ENCODE results near the gene SYTL1. TPM values are rescaled to one million over a fixed set of nuclear protein-coding genes. Genes with fewer than 3 reads are reported as not detected.

Gene SYTL1
- total RNA-seq, 1 donor from 2014 or later, result 9.4 TPM

- Mint-ChIP-seq H3K4me1 (ENCODE audit: low read depth) (peaks cover 9% of the 10 kb centered on the region), H3K27me3 (peaks cover 8% of the 10 kb centered on the region), H3K36me3 (ENCODE audit: insufficient read depth) (no peaks in the 10 kb centered on the region), H3K9me3 (ENCODE audit: low read depth) (no peaks in the 10 kb centered on the region), H3K27ac (no peak overlapping the region), H3K4me3 (ENCODE audit: low read depth) (no peak overlapping the region)
- DNase-seq (ENCODE audit: low spot score, unreplicated experiment), result peak; percentile 73
- TF ChIP-seq CTCF (IDR thresholded peaks at IDR 0.05; ENCODE audit: unreplicated experiment), result peak; percentile 95
Observed at GRCh38 chr1:27395441-27396195, 53.8 kb downstream of the SYTL1 start.

DNA sequence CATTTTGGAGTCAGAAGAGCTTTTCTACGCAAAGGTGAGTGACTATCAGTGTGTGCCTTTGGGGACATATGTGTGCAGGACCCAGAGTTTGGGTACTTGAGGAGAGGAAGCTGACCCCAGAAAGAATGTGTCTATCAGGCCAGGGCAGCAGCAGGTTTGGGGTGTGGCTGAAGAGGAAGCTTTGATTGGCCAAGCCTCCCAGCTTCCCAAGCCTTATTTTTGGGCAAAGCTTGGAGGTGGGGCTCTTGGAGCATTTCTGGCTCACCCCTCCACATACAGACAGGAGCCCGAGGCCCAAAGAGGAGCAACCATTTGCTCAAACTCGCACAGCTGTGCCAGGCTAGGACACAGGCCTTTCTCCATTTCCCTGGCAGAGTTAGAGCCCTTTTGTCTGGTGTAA, 55.3 kb downstream of the SYTL1 start:
- Mint-ChIP-seq H3K4me1 (ENCODE audit: low read depth) (peaks cover 6% of the 10 kb centered on the region), H3K27ac (no peak overlapping the region), H3K4me3 (ENCODE audit: low read depth) (no peak overlapping the region), H3K36me3 (ENCODE audit: insufficient read depth) (no peaks in the 10 kb centered on the region), H3K27me3 (peaks cover 4% of the 10 kb centered on the region), H3K9me3 (ENCODE audit: low read depth) (no peaks in the 10 kb centered on the region)
- no peak for TF ChIP-seq CTCF (IDR thresholded peaks at IDR 0.05; ENCODE audit: unreplicated experiment)
- no peak for DNase-seq (ENCODE audit: low spot score, unreplicated experiment)

DNA sequence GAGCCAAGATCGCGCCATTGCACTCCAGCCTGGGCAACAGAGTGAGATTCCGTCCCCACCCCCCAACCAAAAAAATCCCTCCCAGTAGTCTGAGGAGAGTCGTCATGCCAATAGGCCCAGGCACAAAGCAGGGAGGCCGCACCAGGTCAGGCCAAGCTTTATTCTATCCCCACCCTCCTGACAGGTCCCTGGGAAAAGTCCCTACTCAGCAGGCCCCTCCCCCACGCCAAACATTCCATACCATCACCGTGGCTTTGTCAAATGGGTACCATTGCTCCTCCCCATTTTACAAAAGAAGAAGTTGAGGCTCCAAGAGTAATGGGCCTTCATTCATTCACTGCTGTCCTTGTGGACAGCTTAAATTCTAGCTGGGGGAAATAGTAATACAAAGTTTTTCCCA, 55.9 kb downstream of the SYTL1 start:
- H3K36me3 Mint-ChIP-seq (ENCODE audit: insufficient read depth), result no peaks in the 10 kb centered on the region
- no peak overlapping the region for H3K4me3 Mint-ChIP-seq (ENCODE audit: low read depth)
- H3K27me3 Mint-ChIP-seq, result peaks cover 2% of the 10 kb centered on the region
- no peaks in the 10 kb centered on the region for H3K9me3 Mint-ChIP-seq (ENCODE audit: low read depth)
- no peak for TF ChIP-seq CTCF (IDR thresholded peaks at IDR 0.05; ENCODE audit: unreplicated experiment)
- DNase-seq (ENCODE audit: low spot score, unreplicated experiment), result no peak
- peaks cover 4% of the 10 kb centered on the region for H3K4me1 Mint-ChIP-seq (ENCODE audit: low read depth)
- peak overlapping the region; percentile 45 for H3K27ac Mint-ChIP-seq

- H3K27ac Mint-ChIP-seq, result peak overlapping the region; percentile 37
- H3K27me3 Mint-ChIP-seq, result peaks cover 2% of the 10 kb centered on the region
- peaks cover 4% of the 10 kb centered on the region for H3K4me1 Mint-ChIP-seq (ENCODE audit: low read depth)
- no peak for DNase-seq (ENCODE audit: low spot score, unreplicated experiment)
- no peak overlapping the region for H3K4me3 Mint-ChIP-seq (ENCODE audit: low read depth)
- H3K9me3 Mint-ChIP-seq (ENCODE audit: low read depth), result no peaks in the 10 kb centered on the region
- no peaks in the 10 kb centered on the region for H3K36me3 Mint-ChIP-seq (ENCODE audit: insufficient read depth)
- no peak for TF ChIP-seq CTCF (IDR thresholded peaks at IDR 0.05; ENCODE audit: unreplicated experiment)
Observed at GRCh38 chr1:27398405-27399149, 56.8 kb downstream of the SYTL1 start.

- Mint-ChIP-seq H3K27me3 (peaks cover 2% of the 10 kb centered on the region), H3K27ac (peak overlapping the region; percentile 37), H3K9me3 (ENCODE audit: low read depth) (no peaks in the 10 kb centered on the region), H3K4me3 (ENCODE audit: low read depth) (no peak overlapping the region), H3K4me1 (ENCODE audit: low read depth) (peaks cover 4% of the 10 kb centered on the region), H3K36me3 (ENCODE audit: insufficient read depth) (no peaks in the 10 kb centered on the region)
- no peak for DNase-seq (ENCODE audit: low spot score, unreplicated experiment)
- TF ChIP-seq CTCF (IDR thresholded peaks at IDR 0.05; ENCODE audit: unreplicated experiment), result no peak
Observed at GRCh38 chr1:27399251-27400025, 57.6 kb downstream of the SYTL1 start.

All from progenitor cell of endocrine pancreas (in vitro differentiated cells).